Neural cell (in vitro differentiated cells): ENCODE measurements around the gene PARM1. TPM values are rescaled to one million over a fixed set of nuclear protein-coding genes. Genes with fewer than 3 reads are reported as not detected.

Source experiments
- H2AFZ ChIP-seq: fragments of 200-600, 300-800 bp; sonication (generic), shearing (Covaris generic); 2 replicates; pipeline ENCODE4 v1.6.0; 2014; ENCODE audit warnings: low read depth, mild to moderate bottlenecking, antibody characterized with exemption, low read length, moderate library complexity
- H3F3A ChIP-seq: fragments of 200-600 bp; shearing (Covaris generic); 2 replicates; pipeline ENCODE4 v1.6.1; 2016; ENCODE audit warnings: mild to moderate bottlenecking, moderate library complexity, mixed read lengths, antibody characterized with exemption, low read length; ENCODE audit not compliant: insufficient read depth, poor library complexity, severe bottlenecking
- H3K27ac ChIP-seq: fragments of 200-600, 300-800 bp; sonication (generic), shearing (Covaris generic); 2 replicates; pipeline ENCODE4 v1.5.1; 2014; ENCODE audit warnings: mild to moderate bottlenecking, low read length, moderate library complexity
- H3K27me3 ChIP-seq: fragments of 300-800, 200-600 bp; sonication (generic), shearing (Covaris generic); 2 replicates; pipeline ENCODE4 v1.6.0; 2014; ENCODE audit warnings: mild to moderate bottlenecking, low read depth, low read length, moderate library complexity; ENCODE audit not compliant: insufficient read depth
- H3K36me3 ChIP-seq: fragments of 300-800, 200-600 bp; sonication (generic), shearing (Covaris generic); 2 replicates; pipeline ENCODE4 v1.5.1; 2014; ENCODE audit warnings: mild to moderate bottlenecking, antibody characterized with exemption, low read length, moderate library complexity; ENCODE audit not compliant: insufficient read depth
- H3K4me2 ChIP-seq: fragments of 300-800, 200-600 bp; sonication (generic), shearing (Covaris generic); 2 replicates; pipeline ENCODE4 v1.6.0; 2014; ENCODE audit warnings: mild to moderate bottlenecking, low read length
- H3K4me3 ChIP-seq: fragments of 300-800, 200-600 bp; sonication (generic), shearing (Covaris generic); 2 replicates; pipeline ENCODE4 v1.5.1; 2014; ENCODE audit warnings: mild to moderate bottlenecking, low read length, moderate library complexity
- H3K79me2 ChIP-seq: fragments of 200-600 bp; shearing (Covaris generic); replicated peaks from 2 replicates; pipeline ENCODE4 v1.6.0; 2014; ENCODE audit warnings: mild to moderate bottlenecking, low read length, moderate library complexity; ENCODE audit not compliant: insufficient read depth
- H3K9ac ChIP-seq: fragments of 300-800, 200-600 bp; sonication (generic), shearing (Covaris generic); 2 replicates; pipeline ENCODE4 v1.6.1; 2016; ENCODE audit warnings: mild to moderate bottlenecking, low read length, mixed read lengths
- H3K9me2 ChIP-seq: fragments of 200-600 bp; shearing (Covaris generic); 2 replicates; pipeline ENCODE4 v1.6.1; 2016; ENCODE audit warnings: mild to moderate bottlenecking, low read length, mixed read lengths; ENCODE audit not compliant: insufficient read depth
- H3K9me3 ChIP-seq: fragments of 200-600, 300-800 bp; sonication (generic), shearing (Covaris generic); 2 replicates; pipeline ENCODE4 v1.6.1; 2016; ENCODE audit warnings: mild to moderate bottlenecking, mixed run types, low read length, moderate library complexity, mixed read lengths
- H4K20me1 ChIP-seq: fragments of 200-600 bp; shearing (Covaris generic); 2 replicates; pipeline ENCODE4 v1.6.1; 2016; ENCODE audit warnings: mild to moderate bottlenecking, mixed run types; ENCODE audit not compliant: insufficient read depth
- CTCF ChIP-seq: fragments of 450-650 bp; IDR thresholded peaks from 2 replicates; pipeline ENCODE4 v1.5.1; 2014; ENCODE audit warnings: antibody characterized with exemption, mild to moderate bottlenecking, moderate library complexity; ENCODE audit not compliant: poor library complexity, severe bottlenecking
- EP300 ChIP-seq: fragments of 450-650 bp; conservative IDR thresholded peaks from 2 replicates; pipeline ENCODE4 v1.6.1; 2014; ENCODE audit warnings: antibody characterized with exemption, mild to moderate bottlenecking, moderate library complexity; ENCODE audit not compliant: poor library complexity, severe bottlenecking
- EZH2 ChIP-seq: fragments of 200-600, 300-800 bp; shearing (Covaris generic), sonication (generic); IDR thresholded peaks from 2 replicates; pipeline ENCODE4 v1.6.1; 2014; ENCODE audit warnings: antibody characterized with exemption, low read length, borderline replicate concordance, mild to moderate bottlenecking; ENCODE audit not compliant: insufficient read depth, poor library complexity, severe bottlenecking
- MXI1 ChIP-seq: fragments of 450-650 bp; conservative IDR thresholded peaks from 2 replicates; pipeline ENCODE4 v1.6.1; 2014; ENCODE audit warnings: antibody characterized with exemption, mild to moderate bottlenecking; ENCODE audit not compliant: poor library complexity, severe bottlenecking
- POLR2AphosphoS5 ChIP-seq: IDR thresholded peaks from 2 replicates; pipeline ENCODE4 v1.6.1; 2012
- RAD21 ChIP-seq: fragments of 450-650 bp; conservative IDR thresholded peaks from 2 replicates; pipeline ENCODE4 v1.6.1; 2014; ENCODE audit warnings: antibody characterized with exemption, mild to moderate bottlenecking, moderate library complexity
- REST ChIP-seq: IDR thresholded peaks from 2 replicates; pipeline ENCODE4 v1.6.1; 2012; ENCODE audit warnings: borderline replicate concordance
- SMC3 ChIP-seq: fragments of 450-650 bp; conservative IDR thresholded peaks from 2 replicates; pipeline ENCODE4 v1.6.1; 2014; ENCODE audit warnings: antibody characterized with exemption, mild to moderate bottlenecking, moderate library complexity; ENCODE audit not compliant: poor library complexity
- TAF1 ChIP-seq: IDR thresholded peaks from 2 replicates; pipeline ENCODE4 v1.6.1; 2012; ENCODE audit warnings: low read depth
- polyA plus RNA-seq: library from polyadenylated mRNA; depleted of rRNA; stranded (reverse); fragments of >200 nt; gene quantifications from 2 replicates; pipeline ENCODE4 v1.2.3, GENCODE V29; 2014

Gene PARM1
- polyA plus RNA-seq, 1 donor from 2014 or later, result 1.3 TPM

GRCh38 chr4:75065909-75066308 is 133.0 kb downstream of the PARM1 start:
- H3K9me3 ChIP-seq, result no peaks in the 10 kb centered on the region
- TF ChIP-seq POLR2AphosphoS5, result no peak
- TF ChIP-seq SMC3, result no peak
- TF ChIP-seq RAD21, result no peak
- TF ChIP-seq EZH2, result no peak
- TF ChIP-seq CTCF, result no peak
- TF ChIP-seq REST, result no peak
- no peak for TF ChIP-seq EP300
- no peak for TF ChIP-seq MXI1
- no peak for TF ChIP-seq TAF1
- H3K4me2 ChIP-seq, result no peak overlapping the region
- H3K9ac ChIP-seq, result no peak overlapping the region
- no peaks in the 10 kb centered on the region for H4K20me1 ChIP-seq
- H3K4me3 ChIP-seq, result no peak overlapping the region
- H3K79me2 ChIP-seq, result no peaks in the 10 kb centered on the region
- H3K36me3 ChIP-seq, result no peaks in the 10 kb centered on the region
- no peaks in the 10 kb centered on the region for H3F3A ChIP-seq
- no peaks in the 10 kb centered on the region for H3K9me2 ChIP-seq
- H3K27me3 ChIP-seq, result no peaks in the 10 kb centered on the region
- H2AFZ ChIP-seq, result no peak overlapping the region
- H3K27ac ChIP-seq, result no peak overlapping the region

GRCh38 chr4:75069493-75070074 is 136.7 kb downstream of the PARM1 start:
- Histone ChIP-seq H2AFZ (no peak overlapping the region), H3K9ac (no peak overlapping the region), H3K4me2 (no peak overlapping the region), H3K79me2 (no peaks in the 10 kb centered on the region), H3K27me3 (no peaks in the 10 kb centered on the region), H3K27ac (no peak overlapping the region), H3K9me2 (no peaks in the 10 kb centered on the region), H3K36me3 (no peaks in the 10 kb centered on the region), H3K4me3 (no peak overlapping the region), H4K20me1 (no peaks in the 10 kb centered on the region), H3K9me3 (no peaks in the 10 kb centered on the region), H3F3A (no peaks in the 10 kb centered on the region)
- TF ChIP-seq EP300 (no peak), MXI1 (no peak), SMC3 (no peak), TAF1 (no peak), POLR2AphosphoS5 (no peak), EZH2 (no peak), REST (no peak), RAD21 (no peak), CTCF (no peak)
